Erythroblast (primary cell): ENCODE measurements around the gene ATAD3C.
"Not testable (repeated sequence)": the region's sequence is repeated elsewhere in the genome, so short reads cannot be mapped to it uniquely, and the experiment has no call there.

Experiments used
- GATA1 ChIP-seq: IDR thresholded peaks from 2 replicates; pipeline ENCODE4 v1.6.1; 2011; ENCODE audit warnings: low read depth, mild to moderate bottlenecking, control low read depth, low read length, moderate library complexity
- POLR2A ChIP-seq: IDR thresholded peaks from 2 replicates; pipeline ENCODE4 v1.6.1; 2011; ENCODE audit warnings: mild to moderate bottlenecking, low read length

DNA sequence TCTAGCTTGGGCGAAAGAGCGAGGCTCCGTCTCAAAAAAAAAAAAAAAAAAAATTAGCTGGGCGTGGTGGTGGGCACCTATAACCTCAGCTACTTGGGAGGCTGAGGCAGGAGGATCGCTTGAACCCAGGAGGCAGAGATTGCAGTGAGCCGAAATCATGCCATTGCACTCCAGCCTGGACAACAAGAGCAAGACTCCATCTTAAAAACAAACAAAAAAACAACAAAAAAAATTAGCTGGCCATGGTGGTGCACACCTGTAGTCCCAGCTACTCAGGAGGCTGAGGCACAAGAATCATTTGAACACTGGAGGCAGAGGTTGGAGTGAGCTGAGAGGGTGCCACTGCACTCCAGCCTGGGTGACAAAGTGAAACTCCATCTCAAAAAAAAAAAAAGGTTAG, 20.5 kb upstream of the ATAD3C start:
- not testable (repeated sequence) for TF ChIP-seq POLR2A, GATA1
